BJ (cell line): Measurements from ENCODE around the gene DDR1. TPM values are rescaled to one million over a fixed set of nuclear protein-coding genes. Genes with fewer than 3 reads are reported as not detected.

Experiments used
- CTCF ChIA-PET: fragments of 350-600 bp; formaldehyde crosslinking; extraction: SDS; loops from one replicate; lab custom pipeline; 2021; ENCODE audit warnings: antibody characterized with exemption, inconsistent platforms; lab: Yijun Ruan, JAX
- POLR2A ChIA-PET: fragments of 300-600 bp; sonication (Branson Sonifier 250); formaldehyde crosslinking; extraction: SDS; loops from one replicate; lab custom pipeline; 2021; ENCODE audit warnings: antibody characterized with exemption; lab: Charles Lee
- DNase-seq: peaks from one replicate; pipeline ENCODE4 v3.0.0-alpha.2; 2011; ENCODE audit warnings: low read depth
- H3K27me3 ChIP-seq: 2 replicates; pipeline ENCODE4 v1.6.0; 2011; ENCODE audit warnings: low read length; ENCODE audit not compliant: control insufficient read depth, insufficient read depth
- H3K36me3 ChIP-seq: 2 replicates; pipeline ENCODE4 v1.5.1; 2011; ENCODE audit warnings: low read length; ENCODE audit not compliant: control insufficient read depth, insufficient read depth
- H3K4me3 ChIP-seq: 2 replicates; pipeline ENCODE4 v1.5.1; 2011; ENCODE audit warnings: low read depth, mild to moderate bottlenecking, control low read depth, low read length
- CTCF ChIP-seq: IDR thresholded peaks from 2 replicates; pipeline ENCODE4 v1.5.1; 2011; ENCODE audit warnings: low read depth, mild to moderate bottlenecking, control low read depth, inconsistent platforms, low read length, moderate library complexity; ENCODE audit not compliant: insufficient read depth
- polyA plus RNA-seq: library from polyadenylated mRNA; depleted of rRNA; stranded (reverse); fragments of >200 nt; gene quantifications from 2 replicates; pipeline ENCODE4 v1.2.3, GENCODE V29; 2011

Gene DDR1
- polyA plus RNA-seq, 1 experiment = 17.0 TPM

- no peak for TF ChIP-seq CTCF
- no peaks in the 10 kb centered on the region for H3K27me3 ChIP-seq
- DNase-seq = no peak
- ChIA-PET CTCF (interaction anchor here (0.8 to 1.8 kb wide), 10 partner anchors 9 to 210 kb away, joined by 3 to 6 read pairs (median 4); no protein-coding TSS in a partner anchor), POLR2A (no interaction called here)
- H3K4me3 ChIP-seq = no peak overlapping the region
- peaks cover 16% of the 10 kb centered on the region for H3K36me3 ChIP-seq
Measured at GRCh38 chr6:30889496-30889885, 5.2 kb downstream of the DDR1 start.

GRCh38 chr6:30889921-30890645 is 5.8 kb downstream of the DDR1 start:
- CTCF ChIA-PET = interaction anchor here (0.6 to 1.8 kb wide), 8 partner anchors 8 to 63 kb away, joined by 3 to 6 read pairs (median 3); no protein-coding TSS in a partner anchor
- Histone ChIP-seq H3K27me3 (no peaks in the 10 kb centered on the region), H3K4me3 (no peak overlapping the region), H3K36me3 (peaks cover 16% of the 10 kb centered on the region)
- DNase-seq = no peak
- POLR2A ChIA-PET = no interaction called here
- TF ChIP-seq CTCF = no peak

GRCh38 chr6:30890646-30891449 is 6.5 kb downstream of the DDR1 start:
- TF ChIP-seq CTCF = no peak
- Histone ChIP-seq H3K27me3 (no peaks in the 10 kb centered on the region), H3K4me3 (no peak overlapping the region), H3K36me3 (peaks cover 21% of the 10 kb centered on the region)
- ChIA-PET POLR2A (no interaction called here), CTCF (interaction anchor here (0.6 to 1.4 kb wide), 4 partner anchors 10 to 62 kb away, joined by 3 to 6 read pairs (median 3); no protein-coding TSS in a partner anchor)
- DNase-seq = no peak

GRCh38 chr6:30891450-30891723 is 7.1 kb downstream of the DDR1 start:
- peaks cover 23% of the 10 kb centered on the region for H3K36me3 ChIP-seq
- no peaks in the 10 kb centered on the region for H3K27me3 ChIP-seq
- TF ChIP-seq CTCF = no peak
- H3K4me3 ChIP-seq = no peak overlapping the region
- DNase-seq = no peak
- ChIA-PET CTCF (no interaction called here), POLR2A (no interaction called here)

- ChIA-PET POLR2A (no interaction called here), CTCF (no interaction called here)
- Histone ChIP-seq H3K27me3 (no peaks in the 10 kb centered on the region), H3K36me3 (peaks cover 23% of the 10 kb centered on the region), H3K4me3 (no peak overlapping the region)
- TF ChIP-seq CTCF = no peak
- no peak for DNase-seq
Measured at GRCh38 chr6:30891816-30892538, 7.7 kb downstream of the DDR1 start.
